Left lung (tissue), 10 donors: ENCODE data around the gene RNF38. TPM values are rescaled to one million over a fixed set of nuclear protein-coding genes. Genes with fewer than 3 reads are reported as not detected.

Experiments used
- ATAC-seq: fragments of 200-7000 bp; cut with Tn5 transposase; one replicate; pipeline ENCODE4 v1.9.1; 2020; ENCODE audit warnings: moderate library complexity
- DNase-seq, 4 donors: peaks; one replicate each; pipeline ENCODE4 v3.0.0-alpha.2; 2013 to 2020
- H3K27ac ChIP-seq, 2 donors: fragments of 200-600 bp; sonication (generic) in 1 of 2; one replicate each; pipeline versions ENCODE4 v1.5.0 to v1.8.0; 2020 to 2021
- H3K27me3 ChIP-seq, 2 donors: fragments of 200-600 bp; sonication (generic) in 1 of 2; one replicate each; pipeline versions ENCODE4 v1.5.0 to v1.8.0; 2020 to 2021
- H3K36me3 ChIP-seq, 2 donors: fragments of 200-600 bp; sonication (generic) in 1 of 2; one replicate each; pipeline versions ENCODE4 v1.5.0 to v1.8.0; 2020 to 2021
- H3K4me1 ChIP-seq, 2 donors: fragments of 200-600 bp; one replicate each; pipeline ENCODE4 v1.8.0; 2021
- H3K4me3 ChIP-seq, 2 donors: fragments of 200-600 bp; sonication (generic) in 1 of 2; one replicate each; pipeline versions ENCODE4 v1.5.0 to v1.8.0; 2020 to 2021; ENCODE audit warnings: mild to moderate bottlenecking in 1 of 2
- H3K9me3 ChIP-seq, 2 donors: fragments of 200-600 bp; sonication (generic) in 1 of 2; one replicate each; pipeline versions ENCODE4 v1.5.0 to v1.8.0; 2020 to 2021
- CTCF ChIP-seq, 2 donors: fragments of 200-600 bp; sonication (generic) in 1 of 2; IDR thresholded peaks; one replicate each; pipeline versions ENCODE4 v1.5.0 to v1.8.0; 2021; ENCODE audit warnings: antibody characterized with exemption in 2 of 2
- intact Hi-C, 2 donors: fragments of 100-400 bp; cut with DNase I; formaldehyde crosslinking; loops; one replicate each; pipeline versions ENCODE4 v1.11.2 to v1.14.2; 2022
- polyA plus RNA-seq, 6 donors: library from polyadenylated mRNA; unstranded; fragments of 120-200 nt; gene quantifications; one replicate each; pipeline ENCODE4 v1.2.1, GENCODE V29; 2013; ENCODE audit not compliant: insufficient read length in 6 of 6
- total RNA-seq, 2 donors: library from RNA; stranded (reverse); fragmentation: NEBNext Ultra II Directional; extraction: Animal tissue kit (Norgen Biotek cat#: 25700); gene quantifications; one replicate each; pipeline ENCODE4 v1.2.1, GENCODE V29; 2021
- donor health status: DM: no; HTN: yes; CAD: no.
- donor health status: DM: no; HTN: no; CAD: no.

Gene RNF38
- total and polyA plus RNA-seq, 8 donors, result 35.5 to 47.2 (median 41.0) TPM

GRCh38 chr9:36319183-36319582, 80.9 kb downstream of the RNF38 start:
- peak overlapping the region in 1 of 2 donors; percentile 36 for H3K27ac ChIP-seq

GRCh38 chr9:36318212-36318802, 81.8 kb downstream of the RNF38 start:
- intact Hi-C loops, result no loop called here
- Histone ChIP-seq H3K9me3 (no peaks in the 10 kb centered on the region), H3K4me1 (peaks cover 0 to 6% of the 10 kb centered on the region in 2 donors), H3K36me3 (no peaks in the 10 kb centered on the region), H3K4me3 (no peak overlapping the region), H3K27ac (no peak overlapping the region), H3K27me3 (no peaks in the 10 kb centered on the region)
- no peak for TF ChIP-seq CTCF (IDR thresholded peaks at IDR 0.05)
- DNase-seq, result no peak
- ATAC-seq, result no peak

More at GRCh38 chr9:36319183-36319582, 80.9 kb downstream of the RNF38 start:
- no peaks in the 10 kb centered on the region for H3K9me3 ChIP-seq
- no peaks in the 10 kb centered on the region for H3K36me3 ChIP-seq
- TF ChIP-seq CTCF (IDR thresholded peaks at IDR 0.05), result no peak
- intact Hi-C loops, result no loop called here
- no peaks in the 10 kb centered on the region for H3K27me3 ChIP-seq
- DNase-seq (no peak), ATAC-seq (peak; percentile 9)
- H3K4me1 ChIP-seq, result peaks cover 0 to 6% of the 10 kb centered on the region in 2 donors
- H3K4me3 ChIP-seq, result no peak overlapping the region

GRCh38 chr9:36317766-36318165, 82.3 kb downstream of the RNF38 start:
- Histone ChIP-seq H3K4me3 (no peak overlapping the region), H3K9me3 (no peaks in the 10 kb centered on the region), H3K36me3 (no peaks in the 10 kb centered on the region), H3K27me3 (no peaks in the 10 kb centered on the region), H3K4me1 (peaks cover 0 to 6% of the 10 kb centered on the region in 2 donors), H3K27ac (no peak overlapping the region)
- DNase-seq (peak in 1 of 4 donors; percentile 41), ATAC-seq (peak; percentile 8)
- no peak for TF ChIP-seq CTCF (IDR thresholded peaks at IDR 0.05)
- intact Hi-C loops, result no loop called here

- Histone ChIP-seq H3K36me3 (no peaks in the 10 kb centered on the region), H3K4me1 (peaks cover 0 to 6% of the 10 kb centered on the region in 2 donors), H3K4me3 (no peak overlapping the region), H3K27me3 (no peaks in the 10 kb centered on the region), H3K27ac (no peak overlapping the region), H3K9me3 (no peaks in the 10 kb centered on the region)
- DNase-seq, result no peak
- ATAC-seq, result no peak
- intact Hi-C loops, result no loop called here
- no peak for TF ChIP-seq CTCF (IDR thresholded peaks at IDR 0.05)
Measured at GRCh38 chr9:36316611-36317317, 83.3 kb downstream of the RNF38 start.

GRCh38 chr9:36316049-36316448, 84.0 kb downstream of the RNF38 start:
- ATAC-seq (no peak), DNase-seq (no peak)
- intact Hi-C loops, result no loop called here
- peaks cover 0 to 6% of the 10 kb centered on the region in 2 donors for H3K4me1 ChIP-seq
- H3K9me3 ChIP-seq, result no peaks in the 10 kb centered on the region
- H3K27ac ChIP-seq, result no peak overlapping the region
- no peak overlapping the region for H3K4me3 ChIP-seq
- no peak for TF ChIP-seq CTCF (IDR thresholded peaks at IDR 0.05)
- H3K36me3 ChIP-seq, result no peaks in the 10 kb centered on the region
- no peaks in the 10 kb centered on the region for H3K27me3 ChIP-seq
